ENCODE measurements around the gene SIL1.

- no peak for TF ChIP-seq CTCF (IDR thresholded peaks at IDR 0.05)
- no peak for TF ChIP-seq POLR2AphosphoS5 (IDR thresholded peaks at IDR 0.05)
- TF ChIP-seq POLR2A (IDR thresholded peaks at IDR 0.05), result no peak
Observed at GRCh38 chr5:139105621-139106071, 92.5 kb downstream of the SIL1 start.
